CD4-positive, CD25-positive, alpha-beta regulatory T cell (primary cell): Measurements from ENCODE around the gene CORO1C. TPM values are rescaled to one million over a fixed set of nuclear protein-coding genes. Genes with fewer than 3 reads are reported as not detected.
A peak's percentile ranks its signal among the peaks of the same experiment; 100 is the strongest.

Experiments
- ATAC-seq, 2 donors: fragments of 150-1000 bp; cut with Tn5 transposase; one replicate each; pipeline ENCODE4 v1.10.0; 2021; ENCODE audit warnings: low read depth in 2 of 2, moderate number of reproducible peaks in 2 of 2, moderate library complexity in 1 of 2
- DNase-seq, 3 donors: peaks; one replicate each; pipeline versions ENCODE4 v3.0.0 to v3.0.0-alpha.2; 2012 to 2022; ENCODE audit warnings: mixed read lengths in 1 of 3
- H3K27ac ChIP-seq: one replicate; pipeline ENCODE4 v1.7.0; 2013; ENCODE audit warnings: mild to moderate bottlenecking, low read length; ENCODE audit not compliant: insufficient read depth, poor library complexity, severe bottlenecking
- H3K27me3 ChIP-seq: one replicate; pipeline ENCODE4 v1.7.0; 2013; ENCODE audit warnings: low read length; ENCODE audit not compliant: control insufficient read depth, insufficient read depth
- H3K36me3 ChIP-seq: one replicate; pipeline ENCODE4 v1.7.0; 2013; ENCODE audit warnings: mild to moderate bottlenecking, low read length, moderate library complexity; ENCODE audit not compliant: control insufficient read depth, insufficient read depth
- H3K4me1 ChIP-seq: 2 replicates; pipeline ENCODE4 v1.7.0; 2013; ENCODE audit warnings: mild to moderate bottlenecking, low read length; ENCODE audit not compliant: insufficient read depth, control insufficient read depth, poor library complexity, severe bottlenecking
- H3K4me3 ChIP-seq: one replicate; pipeline ENCODE4 v1.7.0; 2013; ENCODE audit warnings: low read depth, mild to moderate bottlenecking, low read length, moderate library complexity
- H3K9me3 ChIP-seq, 2 experiments: 1 replicate in 1 of 2; 2 replicates in 1 of 2; pipeline ENCODE4 v1.7.0; 2013; ENCODE audit warnings: low read length in 2 of 2, mild to moderate bottlenecking in 1 of 2, moderate library complexity in 1 of 2; ENCODE audit not compliant: control insufficient read depth in 2 of 2
- H3K27ac Mint-ChIP-seq, 3 donors: one replicate each; pipeline ENCODE4 v1.8.0; 2020 to 2022; ENCODE audit warnings: mild to moderate bottlenecking in 3 of 3, mixed read lengths in 3 of 3, moderate library complexity in 2 of 3
- H3K27me3 Mint-ChIP-seq: one replicate; pipeline ENCODE4 v1.8.0; 2022; ENCODE audit warnings: mild to moderate bottlenecking, mixed read lengths
- H3K36me3 Mint-ChIP-seq: one replicate; pipeline ENCODE4 v1.8.0; 2020; ENCODE audit warnings: mixed read lengths
- H3K4me1 Mint-ChIP-seq, 4 donors: one replicate each; pipeline ENCODE4 v1.8.0; 2020 to 2022; ENCODE audit warnings: mixed read lengths in 4 of 4, mild to moderate bottlenecking in 1 of 4
- H3K4me3 Mint-ChIP-seq, 4 donors: one replicate each; pipeline ENCODE4 v1.8.0; 2020 to 2022; ENCODE audit warnings: mild to moderate bottlenecking in 4 of 4, mixed read lengths in 4 of 4, moderate library complexity in 3 of 4
- H3K9me3 Mint-ChIP-seq, 7 donors: one replicate each; pipeline ENCODE4 v1.8.0; 2020 to 2022; ENCODE audit warnings: mixed read lengths in 7 of 7, mild to moderate bottlenecking in 3 of 7, moderate library complexity in 2 of 7
- polyA plus RNA-seq, 4 donors: library from polyadenylated mRNA; unstranded; fragments of 300-500 nt; fragmentation: Illumina TruSeq; gene quantifications; one replicate each; pipeline ENCODE4 v1.2.3, GENCODE V29; 2021
- total RNA-seq: library from RNA; stranded (reverse); gene quantifications from one replicate; pipeline ENCODE4 v1.2.3, GENCODE V29; 2022

The CORO1C gene
- total RNA-seq (22.8 TPM), polyA plus RNA-seq (10 to 100 TPM in 3 of 4 donors, 1 to 10 TPM in 1; 9.4 to 21.4 (median 16.5) TPM)

DNA sequence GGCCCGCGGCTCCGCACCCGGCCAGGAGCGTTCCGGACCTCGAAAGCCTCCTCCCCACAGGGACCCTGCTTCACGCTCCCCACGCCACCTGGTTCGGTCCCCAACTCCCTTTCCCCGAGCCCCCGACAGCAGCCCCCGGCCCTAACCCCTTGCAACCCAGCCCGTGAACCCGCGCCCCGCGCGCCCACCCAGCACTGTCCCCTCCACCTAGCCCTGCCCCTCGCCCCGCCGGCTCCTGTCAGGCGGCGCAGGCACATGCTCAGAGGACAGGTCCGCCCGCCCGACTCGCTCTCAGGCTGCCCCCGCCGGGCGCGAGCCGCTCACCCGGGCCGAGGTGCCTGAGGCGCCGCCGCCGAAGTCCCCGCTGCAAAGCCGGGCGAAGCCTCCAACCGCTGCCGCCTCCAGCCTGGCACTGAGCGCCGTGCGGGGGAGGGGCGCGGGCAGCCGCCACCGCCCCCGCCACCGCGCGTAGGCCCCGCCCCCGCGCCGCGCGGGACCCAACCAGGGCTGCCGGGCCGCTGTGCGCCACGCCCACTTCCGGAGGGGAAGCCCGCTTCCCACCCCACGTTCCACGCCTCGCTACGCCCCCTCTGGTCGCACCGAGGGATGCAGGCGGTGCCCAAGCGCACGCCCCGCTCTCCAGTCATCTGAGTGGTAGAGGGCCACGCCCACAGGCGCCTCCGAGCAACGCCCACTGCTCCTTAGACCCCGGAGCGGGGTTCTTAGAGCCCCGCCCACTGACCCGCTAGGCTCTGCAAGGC, at the start of gene CORO1C:
Gene CORO1C (minus strand): TSS at position 414 of the 761 bp plus-strand sequence. CDS start 30,200 bp downstream, outside the sequence.
- Histone ChIP-seq H3K36me3 (no peaks in the 10 kb centered on the region), H3K27me3 (no peaks in the 10 kb centered on the region), H3K27ac (peak within 1 kb of the TSS; percentile 87), H3K9me3 (no peaks in the 10 kb centered on the region), H3K4me1 (peaks cover 24% of the 10 kb centered on the region), H3K4me3 (peak within 1 kb of the TSS; percentile 62)
- peaks cover 5 to 34% (median 17%) of the 10 kb centered on the region in 4 donors for H3K4me1 Mint-ChIP-seq
- peak within 1 kb of the TSS; percentile 90 to 98 (median 97) for H3K4me3 Mint-ChIP-seq
- no peaks in the 10 kb centered on the region for H3K36me3 Mint-ChIP-seq
- no peaks in the 10 kb centered on the region for H3K9me3 Mint-ChIP-seq
- H3K27ac Mint-ChIP-seq: peak within 1 kb of the TSS; percentile 89 to 96 (median 96)
- DNase-seq (peak; percentile 90 to 95 (median 95)), ATAC-seq (peak; percentile 80 to 83)
- peaks cover 10% of the 10 kb centered on the region for H3K27me3 Mint-ChIP-seq

GRCh38 chr12:108779998-108780688, 48.8 kb upstream of the CORO1C start:
- Mint-ChIP-seq H3K27me3 (no peaks in the 10 kb centered on the region), H3K9me3 (no peaks in the 10 kb centered on the region), H3K4me3 (no peak overlapping the region), H3K4me1 (no peaks in the 10 kb centered on the region), H3K27ac (no peak overlapping the region), H3K36me3 (peaks cover 6% of the 10 kb centered on the region)
- DNase-seq: no peak
- Histone ChIP-seq H3K27me3 (no peaks in the 10 kb centered on the region), H3K36me3 (no peaks in the 10 kb centered on the region), H3K4me1 (no peaks in the 10 kb centered on the region), H3K27ac (no peak overlapping the region), H3K9me3 (no peaks in the 10 kb centered on the region), H3K4me3 (no peak overlapping the region)
- ATAC-seq: no peak

DNA sequence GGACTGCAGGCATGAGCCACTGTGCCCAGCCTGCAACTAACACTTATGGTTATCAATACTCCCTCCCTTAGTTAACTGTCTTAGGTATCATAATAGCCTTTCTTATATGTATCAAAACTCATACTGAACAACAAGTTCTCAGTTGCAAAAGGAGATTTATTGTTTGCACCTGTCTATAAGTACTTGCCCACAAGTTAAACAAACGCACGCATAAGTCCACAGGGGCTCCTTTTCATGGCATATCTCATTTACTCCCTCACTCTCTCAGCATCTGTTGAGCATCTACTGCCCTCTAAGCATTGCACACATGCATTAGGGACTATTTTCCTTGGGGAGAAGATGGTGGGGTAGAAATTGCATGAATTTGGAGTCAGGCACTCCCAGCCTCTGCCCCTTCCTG, 46.7 kb upstream of the CORO1C start:
- Mint-ChIP-seq H3K4me1 (no peaks in the 10 kb centered on the region), H3K27ac (no peak overlapping the region), H3K27me3 (peaks cover 8% of the 10 kb centered on the region), H3K9me3 (no peaks in the 10 kb centered on the region), H3K4me3 (no peak overlapping the region), H3K36me3 (no peaks in the 10 kb centered on the region)
- Histone ChIP-seq H3K27ac (no peak overlapping the region), H3K4me1 (no peaks in the 10 kb centered on the region), H3K27me3 (no peaks in the 10 kb centered on the region), H3K36me3 (no peaks in the 10 kb centered on the region), H3K9me3 (no peaks in the 10 kb centered on the region), H3K4me3 (no peak overlapping the region)
- DNase-seq: no peak
- ATAC-seq: no peak

- ATAC-seq (no peak), DNase-seq (no peak)
- Histone ChIP-seq H3K27me3 (no peaks in the 10 kb centered on the region), H3K36me3 (no peaks in the 10 kb centered on the region), H3K4me1 (no peaks in the 10 kb centered on the region), H3K4me3 (no peak overlapping the region), H3K9me3 (no peaks in the 10 kb centered on the region), H3K27ac (no peak overlapping the region)
- Mint-ChIP-seq H3K27ac (no peak overlapping the region), H3K27me3 (peaks cover 8% of the 10 kb centered on the region), H3K9me3 (no peaks in the 10 kb centered on the region), H3K4me1 (no peaks in the 10 kb centered on the region), H3K36me3 (no peaks in the 10 kb centered on the region), H3K4me3 (no peak overlapping the region)
These were observed 45.8 kb upstream of the CORO1C start for GRCh38 chr12:108777156-108777555.

- peaks cover 0 to 1% (median 0%) of the 10 kb centered on the region in 4 donors for H3K4me1 Mint-ChIP-seq
- no peaks in the 10 kb centered on the region for H3K9me3 Mint-ChIP-seq
- Histone ChIP-seq H3K27ac (no peak overlapping the region), H3K36me3 (no peaks in the 10 kb centered on the region), H3K4me1 (peaks cover 1% of the 10 kb centered on the region), H3K9me3 (no peaks in the 10 kb centered on the region), H3K4me3 (no peak overlapping the region), H3K27me3 (no peaks in the 10 kb centered on the region)
- H3K36me3 Mint-ChIP-seq: no peaks in the 10 kb centered on the region
- no peak overlapping the region for H3K27ac Mint-ChIP-seq
- H3K4me3 Mint-ChIP-seq: no peak overlapping the region
- DNase-seq: no peak
- ATAC-seq: no peak
- peaks cover 12% of the 10 kb centered on the region for H3K27me3 Mint-ChIP-seq
These were observed 42.8 kb upstream of the CORO1C start for GRCh38 chr12:108773798-108774788.

DNA sequence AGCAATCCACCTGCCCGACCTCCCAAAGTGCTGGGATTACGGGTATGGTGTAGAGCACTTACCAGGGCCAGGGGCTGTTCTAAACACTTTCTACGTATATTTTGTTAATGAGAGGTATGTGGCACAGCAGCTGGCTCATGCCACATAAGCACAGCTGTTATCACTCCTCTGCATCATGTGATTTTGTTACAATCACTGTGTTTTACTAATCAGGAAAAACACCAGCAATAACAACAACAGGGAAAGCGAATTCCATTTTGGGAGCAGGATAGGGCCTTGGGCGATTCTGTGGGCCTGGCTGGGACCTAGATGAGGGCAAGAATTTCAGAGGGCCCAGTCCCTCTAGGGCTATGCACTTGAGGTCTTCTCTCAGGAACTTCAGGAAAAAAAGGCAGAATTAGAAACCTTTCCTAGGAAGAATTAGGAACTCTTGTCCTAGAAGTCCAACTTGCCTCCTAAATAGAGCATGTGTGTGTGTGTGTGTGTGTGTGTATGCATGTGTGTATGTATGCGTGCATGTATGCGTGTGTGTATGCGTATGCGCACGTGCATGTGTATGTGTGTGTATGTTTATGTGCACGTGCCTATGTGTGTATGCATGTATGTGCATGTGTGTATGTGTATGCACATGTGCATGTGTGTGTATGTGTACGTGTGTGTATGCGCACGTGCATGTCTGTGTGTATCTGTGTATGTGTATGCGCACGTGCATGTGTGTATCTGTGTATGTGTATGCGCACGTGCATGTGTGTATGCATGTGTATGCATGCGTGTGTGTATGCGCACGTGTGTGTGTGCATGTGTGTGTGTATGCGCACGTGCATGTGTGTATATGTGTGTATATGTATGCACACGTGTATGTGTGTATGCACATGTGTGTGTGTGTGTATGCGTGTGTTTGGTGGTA, 41.8 kb upstream of the CORO1C start:
- Histone ChIP-seq H3K4me1 (peaks cover 8% of the 10 kb centered on the region), H3K36me3 (no peaks in the 10 kb centered on the region), H3K9me3 (no peaks in the 10 kb centered on the region), H3K27me3 (no peaks in the 10 kb centered on the region), H3K4me3 (no peak overlapping the region), H3K27ac (no peak overlapping the region)
- DNase-seq (no peak), ATAC-seq (no peak)
- H3K36me3 Mint-ChIP-seq: no peaks in the 10 kb centered on the region
- H3K4me1 Mint-ChIP-seq: peaks cover 0 to 3% (median 0%) of the 10 kb centered on the region in 4 donors
- no peak overlapping the region for H3K4me3 Mint-ChIP-seq
- H3K27ac Mint-ChIP-seq: no peak overlapping the region
- H3K9me3 Mint-ChIP-seq: no peaks in the 10 kb centered on the region
- peaks cover 12% of the 10 kb centered on the region for H3K27me3 Mint-ChIP-seq
